ENCODE measurements around the gene USP31. TPM values are rescaled to one million over a fixed set of nuclear protein-coding genes. Genes with fewer than 3 reads are reported as not detected.

The USP31 gene
- total and polyA plus RNA-seq, 2 of the 8 experiments (the other 6 are each of a cell fraction or from before 2014, with no cell fraction given): 6.7 to 19.0 TPM

- H2BK12ac ChIP-seq (ENCODE audit: low read depth, low read length): no peak overlapping the region
- no peak overlapping the region for H3K4me3 ChIP-seq (ENCODE audit: extremely low read depth in 1 of 4, insufficient read depth in 2 of 4, low read depth in 3 of 4, low read length in 4 of 4)
- H2BK20ac ChIP-seq (ENCODE audit: low read length): no peak overlapping the region
- no peaks in the 10 kb centered on the region for H3K36me3 ChIP-seq (ENCODE audit: control insufficient read depth in 2 of 4, insufficient read depth in 4 of 4, low read length in 3 of 4)
- no peak overlapping the region for H4K91ac ChIP-seq (replicated peaks; ENCODE audit: insufficient read length, low read length)
- 90% methylated on average over 2 of the region's 2 CpGs; no CpG with 5 or more reads in 1 of the 2 experiments for WGBS, 2 experiments (ENCODE audit: extremely low coverage in 1 of 2, insufficient coverage in 1 of 2, insufficient read length in 1 of 2, insufficient replicate concordance in 2 of 2, low coverage in 1 of 2, low lambda C conversion rate in 2 of 2, missing lambda C conversion rate in 1 of 2)
- H3K79me2 ChIP-seq (ENCODE audit: control insufficient read depth in 1 of 2, insufficient read depth in 2 of 2, low read length in 2 of 2): no peaks in the 10 kb centered on the region
- H2AFZ ChIP-seq (ENCODE audit: low read length): no peak overlapping the region
- H3K18ac ChIP-seq (ENCODE audit: extremely low read depth, low read length): no peak overlapping the region
- no peak overlapping the region for H2AK5ac ChIP-seq (ENCODE audit: low read depth, low read length)
- H3K4me1 ChIP-seq (replicated peaks in 1 of 4; ENCODE audit: control insufficient read depth in 3 of 4, insufficient read depth in 4 of 4, low read length in 3 of 4): no peaks in the 10 kb centered on the region
- H2BK120ac ChIP-seq (replicated peaks; ENCODE audit: low read depth, low read length): no peak overlapping the region
- H2BK15ac ChIP-seq (ENCODE audit: low read length): no peak overlapping the region
- H3K56ac ChIP-seq (replicated peaks; ENCODE audit: insufficient read length, low read depth, low read length): no peak overlapping the region
- H3K9me3 ChIP-seq (ENCODE audit: insufficient read depth in 2 of 2, low read depth in 1 of 2, low read length in 1 of 2): no peaks in the 10 kb centered on the region
- no peaks in the 10 kb centered on the region for H3K27me3 ChIP-seq (replicated peaks in 1 of 4; ENCODE audit: control insufficient read depth in 3 of 4, extremely low read depth in 1 of 4, insufficient read depth in 3 of 4, low read length in 3 of 4)
- H2BK5ac ChIP-seq (ENCODE audit: low read depth, low read length): no peak overlapping the region
- no peak overlapping the region for H3K9ac ChIP-seq (replicated peaks in 1 of 4; ENCODE audit: extremely low read depth in 1 of 4, low read depth in 3 of 4, low read length in 3 of 4)
- no peaks in the 10 kb centered on the region for H4K20me1 ChIP-seq (replicated peaks in 1 of 2; ENCODE audit: control insufficient read depth in 1 of 2, insufficient read depth in 2 of 2, low read length in 2 of 2)
- ChIA-PET CTCF (ENCODE audit: partially characterized antibody) (interaction anchor here (0.7 to 5.4 kb wide), 5 partner anchors 9 to 120 kb away, joined by 3 to 48 read pairs (median 3); no protein-coding TSS in a partner anchor), POLR2A (ENCODE audit: partially characterized antibody) (no interaction called here)
- H4K8ac ChIP-seq (ENCODE audit: extremely low read depth, insufficient read depth, low read length): no peak overlapping the region
- no peak for FAIRE-seq
- no peak overlapping the region for H3K27ac ChIP-seq (ENCODE audit: low read depth, low read length)
- no peaks in the 10 kb centered on the region for H3K23me2 ChIP-seq (ENCODE audit: low read depth, low read length)
- H3K23ac ChIP-seq (ENCODE audit: insufficient read length): no peak overlapping the region
- H4K5ac ChIP-seq (ENCODE audit: insufficient read length, low read depth, low read length): no peak overlapping the region
- H3K4me2 ChIP-seq (ENCODE audit: insufficient read depth in 1 of 2, low read depth in 2 of 2, low read length in 2 of 2): no peak overlapping the region
- H3K79me1 ChIP-seq (ENCODE audit: low read depth, low read length): no peaks in the 10 kb centered on the region
- no peak overlapping the region for H3K14ac ChIP-seq (ENCODE audit: insufficient read length)
- DNase-seq (ENCODE audit: low read depth in 1 of 2, low spot score in 2 of 2): no peak
- H3K4ac ChIP-seq (replicated peaks; ENCODE audit: insufficient read length, low read depth, low read length): no peak overlapping the region
- no peak for TF ChIP-seq ATF3 (IDR thresholded peaks at IDR 0.05; ENCODE audit: insufficient read depth, low read depth, low read length)
- TF ChIP-seq SP2 (IDR thresholded peaks at IDR 0.05; ENCODE audit: low read length): no peak
- no peak for TF ChIP-seq POLR2A (IDR thresholded peaks at IDR 0.05; ENCODE audit: control extremely low read depth in 1 of 2, low read depth in 2 of 2, low read length in 2 of 2)
- TF ChIP-seq CTCF (IDR thresholded peaks at IDR 0.05; ENCODE audit: control extremely low read depth in 1 of 3, insufficient read depth in 1 of 3, low read depth in 1 of 3, low read length in 3 of 3): no peak
- no peak for TF ChIP-seq EGR1 (IDR thresholded peaks at IDR 0.05; ENCODE audit: borderline replicate concordance, low read depth, low read length)
- TF ChIP-seq MAFK (IDR thresholded peaks at IDR 0.05; ENCODE audit: low read depth, low read length): no peak
- TF ChIP-seq TAF1 (IDR thresholded peaks at IDR 0.05; ENCODE audit: low read depth, low read length): no peak
- no peak for TF ChIP-seq EZH2 (IDR thresholded peaks at IDR 0.05; ENCODE audit: low read depth, low read length, severe bottlenecking)
- no peak for TF ChIP-seq HDAC6 (IDR thresholded peaks at IDR 0.05; ENCODE audit: low read depth, low read length)
- TF ChIP-seq TBP (IDR thresholded peaks at IDR 0.05; ENCODE audit: low read depth, low read length): no peak
- TF ChIP-seq KDM4A (IDR thresholded peaks at IDR 0.05; ENCODE audit: low read depth, low read length, severe bottlenecking): no peak
- TF ChIP-seq BCL11A (IDR thresholded peaks at IDR 0.05; ENCODE audit: low read depth in 2 of 2, low read length in 2 of 2): no peak
- TF ChIP-seq POLR2AphosphoS5 (IDR thresholded peaks at IDR 0.05; ENCODE audit: low read depth, low read length): no peak
Measured at GRCh38 chr16:23014592-23014991, 134.7 kb downstream of the USP31 start.
